Superior temporal gyrus (tissue), 1 donor: ENCODE results near the gene ADAMTS12.

Source experiments
- DNase-seq: peaks from one replicate; pipeline ENCODE4 v3.0.0-alpha.2; 2016; ENCODE audit errors: extremely low spot score

Gene ADAMTS12

DNA sequence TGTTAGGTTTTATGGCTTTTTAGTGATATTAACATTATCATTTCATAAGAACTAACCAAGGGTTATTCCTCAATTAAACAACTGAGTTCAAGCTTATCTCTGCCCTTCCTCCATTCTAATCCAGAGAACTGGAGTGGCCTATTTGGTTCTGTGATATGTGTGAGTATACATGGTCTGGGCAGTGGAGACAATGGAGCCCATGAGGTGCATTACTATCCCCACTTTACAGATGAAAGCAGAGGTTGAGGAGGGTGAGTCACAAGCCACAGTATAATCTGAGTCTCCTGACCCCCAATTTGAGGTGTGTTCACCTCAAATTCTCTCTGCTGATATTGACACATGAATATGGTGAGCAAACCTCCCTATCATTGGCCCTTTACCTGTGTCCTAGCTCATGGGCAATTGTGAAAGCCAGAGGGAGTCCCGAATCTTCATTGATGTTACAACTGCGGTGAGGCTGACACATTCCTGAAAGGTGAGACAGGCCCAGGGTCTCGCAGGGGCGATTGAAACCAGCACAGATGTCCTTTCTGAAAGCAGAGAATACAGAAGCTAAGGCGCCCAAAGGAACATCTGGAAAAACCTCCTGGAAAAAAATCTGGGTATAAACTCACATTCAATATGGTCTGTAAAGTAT is 233.9 kb downstream of the ADAMTS12 start:
- DNase-seq, result no peak

DNA sequence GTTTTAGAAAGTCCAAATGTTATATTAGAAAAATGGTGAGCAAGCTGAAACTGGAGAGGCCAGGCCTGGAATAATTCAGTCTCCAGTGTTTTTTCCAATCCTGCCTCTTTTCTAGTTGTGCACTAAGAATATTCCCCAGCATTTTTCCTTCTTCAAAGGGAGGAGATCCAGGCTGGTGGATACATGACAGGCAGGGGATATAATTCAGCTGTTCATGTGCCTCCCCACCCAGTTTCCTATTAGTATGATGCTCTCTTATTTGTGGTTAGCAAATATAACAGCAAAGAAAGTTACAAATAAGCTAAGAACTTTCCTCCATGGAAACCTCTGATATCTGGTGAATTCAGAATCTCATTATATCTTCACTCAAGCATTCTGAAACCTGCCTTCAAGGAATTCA is 234.6 kb downstream of the ADAMTS12 start:
- DNase-seq, result no peak

DNA sequence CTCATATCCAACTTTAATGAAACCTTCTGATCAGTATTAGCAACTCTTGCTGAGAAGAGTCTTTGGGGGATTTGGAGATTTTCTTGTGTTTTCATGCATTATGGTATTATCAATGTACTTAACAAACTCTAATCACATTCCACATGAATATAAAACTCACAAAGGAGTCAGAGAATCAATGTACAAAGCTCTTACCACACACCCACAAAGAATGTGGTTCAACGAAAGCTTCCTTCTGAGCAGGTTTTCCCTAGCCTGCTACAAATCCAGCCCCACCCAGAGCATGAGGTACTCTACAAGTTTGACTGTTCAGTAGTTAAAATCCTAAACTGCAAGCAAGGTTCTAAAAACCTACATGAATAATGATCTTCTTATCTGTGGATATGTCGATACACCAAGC is 240.9 kb downstream of the ADAMTS12 start:
- no peak for DNase-seq

DNA sequence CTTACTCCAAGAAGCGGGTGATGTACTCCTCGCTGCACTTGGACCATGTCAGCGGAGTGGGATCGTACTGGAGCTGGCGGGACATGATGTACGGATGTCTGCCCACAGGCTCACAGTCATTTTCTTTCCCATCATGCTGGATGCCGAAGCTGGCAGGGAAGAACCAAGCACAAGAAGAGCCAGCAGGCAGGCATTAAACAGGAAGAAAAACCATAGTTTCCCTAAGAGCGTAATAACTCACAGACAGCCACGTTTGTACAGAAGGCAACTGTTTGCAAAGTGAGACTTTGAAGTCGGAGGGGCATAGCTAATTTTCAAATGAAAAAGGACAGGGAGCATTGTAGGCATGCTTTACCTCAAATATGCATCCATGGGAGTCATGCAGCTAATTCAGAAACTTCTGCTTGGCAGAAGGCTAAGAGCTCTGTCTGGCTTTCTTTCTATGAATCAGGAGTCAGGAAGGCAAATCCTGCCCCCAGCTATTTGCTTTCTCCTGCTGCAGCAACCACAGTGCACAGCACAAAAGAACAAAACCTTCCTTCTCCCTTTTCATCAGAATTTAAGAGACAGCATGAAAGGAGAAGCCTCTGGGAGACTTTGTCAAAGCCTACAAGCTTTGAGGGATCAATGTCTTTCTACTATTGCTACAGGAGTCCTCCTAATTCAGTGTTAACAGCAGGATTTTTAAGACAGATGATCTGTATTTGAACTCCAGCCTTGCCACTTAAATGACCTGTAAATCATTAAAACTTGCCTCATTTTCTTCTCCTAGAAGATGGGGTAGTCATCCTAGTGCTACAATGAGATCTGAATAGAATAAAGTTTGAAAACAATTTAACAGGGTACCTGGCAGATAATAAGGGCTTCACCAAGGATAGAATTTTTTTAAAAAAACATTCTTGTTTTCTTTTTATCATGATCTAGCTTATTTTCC is 242.0 kb downstream of the ADAMTS12 start:
- no peak for DNase-seq

DNA sequence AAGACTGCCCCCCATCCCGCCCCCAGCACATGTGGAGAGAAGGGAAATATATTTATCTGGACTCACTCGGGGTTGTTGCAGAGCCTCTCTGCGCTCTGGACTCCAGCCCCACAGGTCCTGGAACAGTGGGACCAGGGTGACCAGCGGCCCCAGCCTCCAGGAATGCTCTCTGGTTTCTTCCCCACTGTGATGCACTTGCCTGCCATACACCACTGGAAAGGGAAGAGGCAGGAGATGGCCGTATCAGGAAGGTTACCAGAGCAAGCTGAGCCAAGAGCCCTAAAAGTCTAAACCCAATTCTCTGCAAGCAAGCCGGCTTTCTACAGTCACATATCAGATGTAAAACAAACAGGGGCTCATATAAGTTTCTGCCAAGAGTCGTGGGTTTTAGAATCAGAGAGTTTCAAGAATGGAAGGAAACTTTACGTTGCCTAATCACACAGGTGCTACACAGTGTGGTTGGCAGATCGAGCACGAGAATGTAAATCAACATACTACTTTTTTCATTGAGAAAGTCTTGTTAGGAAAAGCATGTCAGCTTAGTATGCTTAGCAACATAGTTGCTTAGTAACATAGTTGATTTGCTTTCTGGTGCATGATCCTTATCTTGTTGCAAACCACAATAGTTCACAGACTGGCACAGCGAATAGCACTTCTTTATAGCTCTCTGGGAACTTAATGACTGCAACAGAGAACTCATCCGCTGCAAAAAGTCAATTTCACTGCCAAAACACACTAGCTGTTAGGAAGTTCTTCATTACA is 249.9 kb downstream of the ADAMTS12 start:
- no peak for DNase-seq

DNA sequence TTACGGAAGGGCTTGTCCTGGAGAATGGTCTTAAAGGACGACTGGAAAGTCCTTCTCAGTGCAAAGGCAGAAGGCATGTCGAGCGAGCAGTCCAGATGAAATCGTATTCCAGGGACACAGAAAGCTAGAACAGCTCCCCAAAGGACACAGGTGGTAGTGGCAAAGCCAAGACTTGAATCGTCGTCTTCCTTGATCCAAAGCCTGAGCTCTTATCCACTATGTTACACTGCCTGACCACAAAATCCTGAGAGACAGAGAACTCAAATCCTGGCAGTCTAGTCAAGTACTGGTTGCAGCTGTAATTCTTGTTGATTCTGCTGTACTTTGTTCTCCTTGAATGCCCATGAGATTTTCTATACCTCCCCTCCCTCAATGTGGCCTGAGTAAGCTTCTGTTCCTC is 252.3 kb downstream of the ADAMTS12 start:
- DNase-seq, result no peak

DNA sequence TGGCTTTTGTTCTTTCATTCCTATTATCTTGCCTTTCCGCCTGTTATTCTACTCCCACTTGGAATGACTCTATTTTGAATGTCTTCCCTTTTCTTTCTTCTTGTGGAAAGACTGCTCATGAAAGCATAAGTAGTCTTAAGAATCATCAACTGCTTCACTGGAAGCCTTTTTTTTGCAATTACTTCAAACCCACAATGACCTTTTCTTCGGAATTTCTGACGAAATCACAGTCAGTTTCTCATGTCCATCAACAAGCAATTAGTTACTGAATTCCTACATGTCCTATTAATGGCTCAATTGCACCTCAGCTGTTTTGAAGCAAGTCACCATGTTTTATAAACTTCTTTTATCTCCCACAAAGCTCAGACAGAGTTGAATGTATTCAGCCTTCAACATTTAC is 254.8 kb downstream of the ADAMTS12 start:
- no peak for DNase-seq

DNA sequence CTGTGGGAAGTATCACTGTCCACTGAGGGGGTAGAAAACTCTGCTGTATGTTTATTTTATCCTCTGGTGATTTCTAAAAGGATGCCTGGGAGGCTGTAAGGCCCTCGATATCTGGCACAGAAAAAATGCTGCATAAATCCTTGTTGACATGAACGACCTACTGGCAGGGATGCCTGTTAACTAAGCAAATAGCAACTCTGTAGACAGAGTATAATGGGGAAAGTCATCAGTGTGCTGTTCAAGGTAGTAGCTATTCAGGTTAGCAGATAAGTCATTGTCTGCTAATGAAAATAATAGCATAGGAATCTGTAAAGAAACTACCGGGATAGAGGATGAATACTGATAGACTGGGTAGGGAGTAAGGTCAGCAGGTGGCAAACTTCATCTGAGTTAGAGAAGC is 256.2 kb downstream of the ADAMTS12 start:
- no peak for DNase-seq

DNA sequence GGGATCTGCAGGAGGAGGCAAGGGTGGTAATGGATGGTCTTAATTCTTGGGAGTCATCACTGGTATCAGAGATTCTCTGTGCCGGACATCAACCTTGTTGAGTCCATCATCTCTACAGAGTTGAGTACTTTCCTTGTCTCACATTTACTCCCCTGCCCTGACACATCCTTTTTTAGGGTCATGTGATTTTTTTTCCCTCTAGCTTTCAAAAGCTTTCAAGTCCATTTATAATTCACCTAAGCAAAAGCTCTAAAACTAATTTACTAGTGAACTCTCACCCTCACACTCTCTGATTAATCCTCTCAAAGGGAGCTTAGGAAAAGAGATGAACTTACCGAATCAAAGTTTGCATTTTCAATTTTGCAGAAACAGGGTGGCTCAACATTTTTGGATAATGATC is 258.1 kb downstream of the ADAMTS12 start:
- DNase-seq, result no peak

DNA sequence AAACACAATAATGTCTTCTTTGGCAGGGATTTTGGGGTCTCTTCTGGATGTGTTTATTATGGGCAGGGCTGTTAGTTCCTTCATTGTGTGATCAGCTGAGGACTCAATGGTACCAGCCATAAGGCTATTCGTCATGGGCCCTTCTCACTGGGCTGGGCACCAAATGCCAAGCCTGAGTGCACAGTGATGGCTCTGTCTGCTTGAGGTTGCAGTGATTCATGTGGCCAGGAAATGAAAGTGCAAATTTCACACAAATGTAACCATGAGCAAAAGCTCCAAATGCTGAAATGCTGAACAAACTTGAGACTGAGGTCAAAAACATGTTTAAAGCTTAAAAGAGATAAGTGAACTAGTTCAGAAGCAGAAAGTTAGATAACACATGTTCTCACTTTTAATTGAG is 260.0 kb downstream of the ADAMTS12 start:
- DNase-seq, result no peak

DNA sequence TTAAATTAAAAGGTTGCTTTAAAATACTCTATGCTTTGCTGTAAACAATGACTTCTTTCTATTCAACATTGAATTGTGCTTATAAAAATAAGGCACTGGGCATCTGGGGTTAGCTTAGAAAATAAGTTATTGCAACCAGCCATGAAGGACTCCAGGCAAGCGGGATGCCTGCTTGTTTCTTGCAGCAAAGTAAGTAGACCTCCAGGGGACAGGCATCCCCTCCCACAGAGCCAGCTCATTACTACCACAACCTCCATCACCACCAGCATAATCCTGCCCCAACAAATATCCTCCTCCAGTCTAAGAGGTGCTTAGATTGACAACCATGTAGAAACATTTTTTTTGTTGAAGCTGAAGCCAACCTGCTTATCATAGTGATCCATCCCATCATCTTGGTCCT is 260.7 kb downstream of the ADAMTS12 start:
- DNase-seq, result no peak

DNA sequence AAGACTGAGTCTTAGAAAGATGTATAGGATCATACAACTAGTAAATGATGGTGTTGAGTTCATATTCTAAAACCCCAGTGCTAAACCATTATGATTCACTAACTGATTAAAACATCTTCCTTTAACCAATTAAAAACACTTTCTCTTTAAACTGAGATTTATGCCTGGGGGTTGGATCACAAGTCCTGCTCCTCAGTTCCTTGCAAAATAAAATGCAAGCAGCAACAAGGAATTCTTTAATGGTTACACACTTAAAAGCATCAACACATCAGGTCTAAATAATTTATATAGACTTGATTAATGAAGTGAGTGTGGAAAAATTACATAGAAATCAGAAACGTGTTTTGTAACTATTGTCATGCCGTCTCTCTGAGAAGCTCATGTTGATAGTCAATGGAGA is 261.8 kb downstream of the ADAMTS12 start:
- DNase-seq, result no peak

DNA sequence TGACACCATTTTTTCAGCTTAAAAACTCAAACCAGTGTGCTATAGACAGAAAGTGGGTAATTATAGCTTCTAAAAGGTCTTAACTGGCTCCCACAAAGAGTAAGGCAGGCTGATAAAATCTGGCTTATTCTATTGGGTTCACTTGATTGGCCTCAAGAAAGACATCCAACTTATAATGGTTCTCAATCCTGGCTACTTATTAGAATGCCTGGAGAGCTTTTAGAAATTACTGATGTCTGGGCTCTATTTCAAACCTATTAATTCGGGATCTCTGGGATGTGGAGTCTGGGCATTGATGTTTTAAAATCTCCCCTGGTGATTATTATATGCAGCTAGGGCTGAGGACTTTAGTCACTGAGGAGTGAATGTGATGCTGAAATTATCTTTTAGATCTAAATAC is 263.0 kb downstream of the ADAMTS12 start:
- DNase-seq, result no peak

DNA sequence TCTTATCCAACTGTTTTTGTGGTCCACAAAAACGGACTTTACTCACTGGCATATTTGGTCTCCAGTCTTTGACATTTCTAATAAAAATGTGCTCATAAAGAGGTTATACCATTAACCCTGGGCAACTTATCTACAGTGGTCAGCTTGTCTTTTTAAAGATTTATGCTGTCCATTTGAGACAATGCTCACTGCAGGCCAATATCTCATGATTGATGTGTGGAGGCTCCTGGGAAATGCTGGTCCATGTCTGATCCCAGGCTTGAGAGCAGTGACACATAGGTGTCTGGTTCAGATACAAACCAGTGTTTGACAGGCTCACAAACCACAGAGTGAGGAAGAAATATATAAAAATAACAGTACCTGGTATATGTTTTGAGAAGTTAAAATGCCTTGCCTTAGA is 270.3 kb downstream of the ADAMTS12 start:
- no peak for DNase-seq

DNA sequence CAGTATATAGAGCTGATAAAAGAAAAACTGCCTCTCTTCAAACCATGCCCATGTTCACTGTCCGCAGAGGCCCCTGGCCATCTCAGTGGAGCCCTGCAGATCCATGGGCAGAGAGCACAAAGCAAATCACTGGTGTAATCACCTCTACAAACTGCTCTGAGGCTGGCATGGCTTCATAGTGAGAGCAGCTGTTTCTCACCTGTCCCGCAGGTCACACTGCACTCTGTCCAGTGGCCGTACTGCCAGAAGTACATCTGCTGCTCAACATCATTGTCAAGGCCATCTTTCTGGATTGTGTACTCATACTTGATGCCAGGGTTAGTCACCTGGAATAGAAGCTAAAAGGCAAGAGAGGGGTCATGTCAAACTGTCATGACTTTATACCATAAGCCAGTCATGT is 277.8 kb downstream of the ADAMTS12 start:
- no peak for DNase-seq

DNA sequence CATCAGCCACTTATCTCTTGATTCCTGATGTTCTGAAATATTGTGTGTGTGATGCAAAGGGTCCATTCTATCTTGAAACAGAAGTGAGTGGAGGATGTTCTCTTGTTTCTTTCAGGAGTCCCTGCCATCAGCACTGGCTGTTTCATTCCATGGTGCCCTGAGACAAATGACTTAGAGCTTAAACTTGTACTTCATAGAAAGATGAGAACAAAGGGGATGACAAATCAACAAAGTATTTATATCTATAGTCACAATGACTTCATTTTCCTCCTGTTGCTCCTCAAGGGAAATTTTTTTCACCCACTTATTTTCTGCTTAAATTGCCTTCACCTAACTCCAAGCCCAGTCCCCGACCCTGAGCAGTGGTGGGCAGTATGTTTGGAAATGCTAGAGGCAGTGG is 279.4 kb downstream of the ADAMTS12 start:
- DNase-seq, result no peak

DNA sequence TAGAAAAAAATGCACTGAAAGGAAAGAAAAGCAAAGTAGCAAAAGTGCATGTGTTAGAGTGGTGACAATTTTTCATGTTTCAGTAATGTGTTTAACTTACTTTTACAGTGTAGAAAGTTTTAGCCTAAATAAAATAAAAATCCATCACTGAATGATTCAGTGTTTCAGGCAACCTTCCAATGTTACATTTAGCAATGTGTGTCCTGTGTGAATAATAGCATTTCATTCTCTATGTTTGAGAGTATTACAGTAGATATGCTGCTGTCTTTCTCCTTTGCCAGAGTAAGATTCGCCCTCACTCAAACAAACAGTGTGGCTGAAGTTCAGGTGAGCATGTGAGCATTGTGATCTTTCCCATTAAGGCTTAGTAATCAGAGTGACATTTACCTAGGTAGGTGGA is 279.9 kb downstream of the ADAMTS12 start:
- peak; percentile 67 for DNase-seq

DNA sequence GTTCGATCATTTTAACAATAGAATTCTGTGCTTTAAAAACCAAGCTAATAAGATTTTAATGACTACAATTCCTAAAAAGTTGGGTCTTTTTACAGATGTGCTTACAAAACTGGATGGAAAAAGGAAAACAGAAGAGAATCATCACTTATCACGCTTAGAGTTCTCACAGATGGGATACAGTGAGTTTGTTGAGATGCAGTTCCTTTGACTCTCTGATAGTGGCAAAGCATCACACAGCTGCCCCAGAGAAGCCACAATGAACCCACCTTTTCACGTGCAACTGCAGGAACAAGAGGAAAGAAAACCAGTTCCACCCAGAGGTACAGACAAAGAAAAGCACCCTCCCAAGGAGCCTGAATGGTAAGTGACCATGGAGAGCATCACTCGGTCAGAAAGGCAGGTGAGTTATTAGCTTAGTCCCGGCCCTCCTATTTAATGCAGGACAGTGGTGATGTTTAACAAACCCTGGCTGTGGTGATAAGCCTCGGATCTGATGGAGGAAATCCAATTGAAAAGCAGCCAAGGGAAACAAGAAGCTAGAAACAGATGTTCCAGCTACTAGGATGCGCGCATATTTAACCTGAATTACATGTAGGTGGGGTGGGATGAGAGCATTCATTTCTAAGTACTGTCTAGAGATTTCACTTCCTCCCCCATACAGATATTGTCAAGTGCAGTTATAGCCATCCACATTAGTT is 283.3 kb downstream of the ADAMTS12 start:
- DNase-seq, result no peak

DNA sequence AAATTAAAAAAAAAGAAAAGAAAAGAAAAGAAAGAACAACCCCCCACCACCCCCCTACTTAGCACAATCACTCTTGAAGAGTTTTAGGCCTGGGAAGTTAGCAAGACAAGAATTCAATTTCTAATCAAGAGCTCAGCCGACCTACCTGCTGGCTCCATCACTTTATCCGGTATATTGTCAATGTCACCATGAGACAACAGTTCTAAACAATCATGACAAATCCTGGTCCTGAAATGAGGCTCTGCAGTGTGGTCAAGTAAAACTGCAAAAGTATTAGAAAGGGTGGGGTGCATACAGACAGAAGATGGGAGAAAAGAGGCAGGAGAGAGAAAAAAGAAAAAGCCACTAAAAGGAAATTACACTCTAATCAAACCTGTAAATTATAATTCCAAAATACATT is 287.3 kb downstream of the ADAMTS12 start:
- DNase-seq, result no peak

DNA sequence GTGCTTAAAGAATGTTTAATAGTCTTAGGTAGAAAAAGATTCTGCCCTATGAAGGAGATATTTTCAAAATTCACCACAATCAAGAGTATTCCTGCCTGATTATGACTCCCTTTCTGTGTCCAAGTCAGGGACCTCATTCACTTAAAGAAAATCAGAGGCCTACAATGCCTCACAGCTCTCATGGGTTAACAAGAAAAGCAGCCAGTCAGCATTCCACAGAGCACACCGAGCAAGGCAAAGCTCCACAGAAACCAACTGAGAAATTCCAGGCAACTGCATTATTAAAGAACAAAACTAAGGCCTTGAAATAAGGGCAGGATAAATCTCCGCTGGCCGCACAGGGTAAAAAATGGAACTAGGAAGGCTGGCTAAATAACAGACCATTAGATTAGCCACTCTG is 289.9 kb downstream of the ADAMTS12 start:
- DNase-seq, result no peak

DNA sequence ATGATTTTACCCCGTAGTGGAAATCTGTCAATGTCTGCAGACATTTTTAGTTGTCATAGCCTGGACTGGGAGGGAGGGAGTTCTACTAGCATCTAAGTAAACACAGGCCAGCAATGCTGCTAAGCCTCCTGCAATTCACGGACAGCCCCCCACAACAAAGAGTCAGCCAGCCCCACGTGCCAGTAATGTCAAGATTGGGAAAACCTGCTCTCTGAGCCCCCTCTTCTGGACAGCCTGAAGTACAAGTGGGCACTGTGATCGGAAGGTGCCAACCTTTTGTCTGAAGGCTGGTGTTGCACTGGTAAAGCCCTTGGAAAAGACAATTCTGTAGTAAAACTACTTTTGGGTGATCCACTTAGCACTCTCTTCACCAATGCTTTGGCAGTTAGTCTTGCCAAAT is 296.5 kb downstream of the ADAMTS12 start:
- no peak for DNase-seq

DNA sequence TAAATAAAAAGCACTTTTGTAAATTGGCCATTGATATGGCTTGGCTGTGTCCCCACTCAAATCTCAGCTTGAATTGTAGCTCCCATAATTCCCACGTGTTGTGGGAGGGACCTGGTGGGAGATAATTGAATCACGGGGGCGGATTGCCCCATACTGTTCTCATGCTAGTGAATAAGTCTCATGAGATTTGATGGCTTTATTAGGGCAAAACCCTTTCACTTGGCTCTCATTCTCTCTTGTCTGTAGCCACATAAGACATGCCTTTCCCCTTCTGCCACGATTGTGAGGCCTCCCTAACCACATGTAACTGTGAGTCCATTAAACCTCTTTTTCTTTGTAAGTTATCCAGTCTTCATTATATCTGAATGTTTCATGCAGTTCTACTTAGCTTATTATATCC is 297.8 kb downstream of the ADAMTS12 start:
- DNase-seq, result no peak
